GM18505 (cell line): ENCODE results near the gene ASCC3.
"Not testable (repeated sequence)": the region's sequence is repeated elsewhere in the genome, so short reads cannot be mapped to it uniquely, and the experiment has no call there.

Experiments
- ATAC-seq: cut with Tn5 transposase; IDR thresholded peaks from one replicate; pipeline ENCODE4 v1.9.1; 2021; ENCODE audit not compliant: unreplicated experiment
- POLR2A ChIP-seq: IDR thresholded peaks from 4 replicates; pipeline ENCODE4 v1.6.1; 2011; ENCODE audit warnings: borderline replicate concordance; ENCODE audit not compliant: insufficient read depth, insufficient read length; ENCODE audit errors: extremely low read depth

The ASCC3 gene

DNA sequence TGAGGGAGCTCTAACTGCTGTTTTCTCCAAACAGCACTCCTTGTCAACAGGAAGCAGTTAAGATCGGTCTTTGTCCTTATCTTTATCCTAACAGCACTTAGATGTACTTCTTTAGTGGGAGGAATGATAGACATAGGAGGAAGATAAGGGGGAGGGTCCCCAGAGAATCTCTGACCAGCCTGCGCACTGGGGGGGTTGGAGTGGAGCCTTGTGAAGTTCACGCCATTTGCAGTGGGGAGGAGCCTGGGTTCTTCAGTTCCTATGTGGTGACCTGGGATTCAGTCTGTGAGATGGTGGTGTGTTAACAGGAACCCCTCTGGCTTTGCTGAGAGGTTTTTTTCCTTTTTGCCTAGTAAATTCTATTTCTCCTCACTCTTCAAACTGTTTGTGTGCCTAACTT lies 18.1 kb upstream of the ASCC3 start:
- TF ChIP-seq POLR2A, result no peak
- ATAC-seq, result no peak

DNA sequence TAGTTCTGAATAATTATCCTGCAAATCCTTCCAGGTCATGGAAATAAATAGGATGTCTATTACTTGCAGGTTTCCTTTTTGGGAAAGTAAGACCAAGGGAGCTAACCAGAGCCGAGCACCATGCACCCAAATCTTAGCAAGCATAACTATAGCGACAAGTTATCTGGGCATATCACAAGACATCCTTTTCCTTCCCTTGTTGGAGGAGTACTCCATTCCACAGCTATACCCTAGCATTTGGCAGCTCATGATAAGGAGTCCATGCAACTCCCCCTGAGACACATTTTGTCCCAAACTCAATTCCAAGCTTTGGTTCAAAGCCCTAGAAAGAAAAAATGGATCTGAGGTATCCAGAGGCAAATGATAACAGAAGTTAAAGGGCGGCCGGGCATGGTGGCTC lies 16.5 kb upstream of the ASCC3 start:
- TF ChIP-seq POLR2A, result no peak
- ATAC-seq, result no peak

DNA sequence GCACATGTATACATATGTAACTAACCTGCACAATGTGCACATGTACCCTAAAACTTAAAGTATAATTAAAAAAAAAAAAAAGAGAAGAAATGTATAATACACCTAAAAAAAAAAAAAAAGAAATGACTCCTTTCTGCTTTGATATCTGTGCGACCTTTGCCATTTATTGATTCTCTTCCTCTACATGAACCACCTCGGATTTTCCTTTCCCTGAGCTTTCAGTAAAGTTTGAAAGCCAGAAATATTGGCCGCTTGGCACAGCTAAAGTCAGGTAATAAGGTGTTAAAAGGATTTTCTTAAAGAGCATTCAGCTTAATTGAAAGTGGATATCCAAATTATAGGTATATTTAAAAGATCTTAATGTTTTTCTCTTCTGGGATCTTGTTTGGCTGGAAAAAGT lies 12.6 kb upstream of the ASCC3 start:
- TF ChIP-seq POLR2A, result no peak
- no peak for ATAC-seq

DNA sequence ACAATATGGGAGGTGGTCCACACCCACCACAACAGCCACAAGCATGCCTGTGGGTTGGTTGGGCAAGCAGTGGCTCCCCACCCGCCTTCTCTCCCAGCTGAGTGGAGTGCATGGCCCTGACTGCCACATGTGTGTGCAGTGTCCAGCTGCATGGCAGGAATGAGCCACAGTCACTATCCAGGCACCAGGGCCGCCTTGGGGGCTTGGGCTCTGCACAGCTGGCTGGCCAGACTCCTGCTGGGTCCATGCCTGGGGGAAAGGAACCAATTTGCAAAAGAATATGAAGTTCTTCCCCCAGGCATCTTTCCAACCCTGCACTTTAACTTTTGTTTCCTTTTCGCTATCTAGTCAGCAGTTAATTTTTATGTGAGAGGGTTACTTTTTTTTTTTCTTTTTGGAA lies 11.6 kb upstream of the ASCC3 start:
- no peak for ATAC-seq
- TF ChIP-seq POLR2A, result no peak

DNA sequence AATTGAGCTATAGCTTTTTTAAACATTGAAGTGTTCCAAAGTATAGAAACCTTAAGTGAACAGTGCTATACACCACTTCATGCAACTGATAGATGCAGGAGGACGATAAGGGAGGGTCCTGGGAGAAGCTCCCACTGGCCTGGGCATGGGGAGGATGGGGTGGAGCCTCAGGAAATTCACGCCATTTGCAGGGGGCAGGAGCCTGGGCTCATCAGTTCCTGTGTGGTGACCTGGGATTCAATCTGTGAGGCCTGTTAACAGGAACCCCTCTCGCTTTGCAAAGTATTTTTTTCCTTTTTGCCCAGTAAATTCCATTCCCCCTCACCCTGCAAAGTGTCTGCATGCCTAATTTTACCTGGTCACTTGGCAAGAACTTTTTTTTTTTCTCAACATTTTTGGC lies 11.0 kb upstream of the ASCC3 start:
- no peak for TF ChIP-seq POLR2A
- no peak for ATAC-seq

DNA sequence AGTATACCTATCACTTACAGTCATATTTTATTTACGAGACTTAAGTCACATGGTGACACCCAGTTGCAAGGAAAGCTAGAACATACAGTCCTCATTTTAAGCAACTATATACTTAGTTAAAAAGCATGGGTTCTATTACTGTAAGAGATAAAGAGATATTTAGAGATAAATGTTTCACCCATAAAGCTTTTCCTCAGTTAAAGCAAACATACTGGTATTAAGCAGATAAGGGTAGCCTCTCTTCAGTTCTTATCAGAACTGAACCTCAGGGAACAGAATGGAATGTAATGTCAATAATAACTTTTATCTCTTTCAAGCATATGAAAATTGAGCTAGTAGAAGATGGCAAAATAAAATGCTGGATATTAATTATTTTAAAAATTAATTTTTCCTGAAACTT lies 9.9 kb upstream of the ASCC3 start:
- TF ChIP-seq POLR2A, result no peak
- no peak for ATAC-seq

DNA sequence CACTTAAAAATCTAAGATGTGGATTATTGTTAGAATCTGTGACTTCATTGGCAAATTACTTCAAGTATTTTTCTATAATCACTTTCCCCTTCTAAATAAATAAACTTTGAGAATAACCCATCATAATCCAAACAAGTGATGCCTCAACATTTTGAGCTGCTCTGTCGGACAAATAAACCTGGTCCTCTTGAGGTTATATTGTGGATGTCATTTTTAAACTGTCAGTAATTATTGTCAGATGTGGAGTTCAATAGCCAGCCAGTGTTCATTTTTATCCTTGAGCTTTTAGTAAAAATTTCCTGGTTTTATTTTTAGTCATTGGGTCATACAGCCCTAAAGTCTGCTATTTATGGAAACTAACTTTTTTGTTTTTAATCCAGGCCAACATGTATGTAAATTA lies 9.5 kb upstream of the ASCC3 start:
- ATAC-seq, result not testable (repeated sequence)

DNA sequence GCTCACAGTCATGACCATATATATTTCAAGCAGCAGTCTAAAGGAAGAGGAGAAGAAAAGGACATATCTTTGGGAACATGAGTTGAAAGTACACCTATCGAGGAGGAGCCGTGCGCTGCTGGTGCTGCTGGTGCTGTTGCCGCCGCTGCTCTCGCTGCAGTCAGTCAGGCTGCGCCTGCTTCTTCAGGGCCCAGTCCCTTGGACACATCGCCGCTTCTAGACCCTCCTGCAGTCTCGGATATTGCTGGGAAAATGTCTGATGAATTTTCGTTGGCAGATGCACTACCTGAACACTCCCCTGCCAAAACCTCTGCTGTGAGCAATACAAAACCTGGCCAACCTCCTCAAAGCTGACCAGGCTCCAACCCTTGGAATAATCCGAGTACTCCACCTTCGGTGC lies 8.2 kb upstream of the ASCC3 start:
- TF ChIP-seq POLR2A, result no peak

DNA sequence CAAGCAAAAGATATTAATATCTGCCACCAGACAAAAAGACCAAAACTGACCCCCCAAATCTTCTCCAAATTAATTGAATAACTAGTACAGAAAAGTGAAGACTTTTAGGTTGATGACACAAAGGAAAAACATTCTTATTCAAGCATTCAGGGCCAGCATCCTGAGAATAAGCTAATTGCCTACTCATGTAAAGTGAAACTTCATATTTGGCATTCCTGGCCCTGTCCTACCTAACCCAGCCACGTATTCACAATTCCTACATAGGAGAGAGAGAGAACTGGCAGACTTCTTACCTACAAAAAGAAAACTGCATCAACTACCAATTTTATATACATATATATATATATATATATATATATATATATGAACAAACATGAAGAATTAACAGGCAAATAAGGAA lies 4.9 kb upstream of the ASCC3 start:
- no peak for TF ChIP-seq POLR2A
- ATAC-seq, result no peak

More for the DNA sequence above, 8.2 kb upstream of the ASCC3 start:
- no peak for ATAC-seq

DNA sequence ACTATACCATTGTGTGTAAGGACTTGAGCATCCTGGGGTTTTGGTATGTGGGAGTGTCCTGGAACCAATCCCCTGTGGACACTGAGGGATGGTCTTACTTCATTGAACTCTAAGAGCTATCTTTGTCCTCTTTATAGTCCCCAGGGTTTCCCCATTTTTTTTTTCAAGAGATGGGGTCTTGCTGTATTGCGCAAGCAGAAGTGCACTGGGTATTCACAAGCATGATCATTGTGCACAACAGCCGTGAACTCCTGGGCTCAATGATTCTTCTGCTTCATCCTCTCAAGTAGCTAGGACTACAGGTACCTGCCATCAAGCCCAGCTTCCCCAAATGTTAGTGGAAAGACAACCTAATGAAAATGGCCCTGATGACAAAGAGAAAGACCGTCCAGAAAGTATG lies 2.2 kb upstream of the ASCC3 start:
- no peak for ATAC-seq
- TF ChIP-seq POLR2A, result no peak

DNA sequence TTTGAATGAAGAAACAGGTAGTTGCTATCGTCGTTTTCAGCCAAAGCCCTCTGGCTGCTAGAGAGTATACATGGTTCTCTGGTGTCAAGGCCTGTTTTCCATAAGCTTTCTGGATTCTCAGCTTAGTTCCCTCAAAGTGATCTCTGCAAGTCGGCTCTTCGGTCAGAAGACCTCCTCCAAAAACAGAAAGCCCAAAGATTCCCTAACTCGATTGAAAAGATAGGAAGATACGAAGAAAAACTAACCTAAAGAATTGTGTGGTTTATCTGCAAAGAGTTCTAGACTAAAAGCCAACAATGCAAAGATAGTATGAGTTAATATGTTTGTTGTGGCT lies 545 bp upstream of the ASCC3 start:
- TF ChIP-seq POLR2A, result no peak
- peak; percentile 22 for ATAC-seq

DNA sequence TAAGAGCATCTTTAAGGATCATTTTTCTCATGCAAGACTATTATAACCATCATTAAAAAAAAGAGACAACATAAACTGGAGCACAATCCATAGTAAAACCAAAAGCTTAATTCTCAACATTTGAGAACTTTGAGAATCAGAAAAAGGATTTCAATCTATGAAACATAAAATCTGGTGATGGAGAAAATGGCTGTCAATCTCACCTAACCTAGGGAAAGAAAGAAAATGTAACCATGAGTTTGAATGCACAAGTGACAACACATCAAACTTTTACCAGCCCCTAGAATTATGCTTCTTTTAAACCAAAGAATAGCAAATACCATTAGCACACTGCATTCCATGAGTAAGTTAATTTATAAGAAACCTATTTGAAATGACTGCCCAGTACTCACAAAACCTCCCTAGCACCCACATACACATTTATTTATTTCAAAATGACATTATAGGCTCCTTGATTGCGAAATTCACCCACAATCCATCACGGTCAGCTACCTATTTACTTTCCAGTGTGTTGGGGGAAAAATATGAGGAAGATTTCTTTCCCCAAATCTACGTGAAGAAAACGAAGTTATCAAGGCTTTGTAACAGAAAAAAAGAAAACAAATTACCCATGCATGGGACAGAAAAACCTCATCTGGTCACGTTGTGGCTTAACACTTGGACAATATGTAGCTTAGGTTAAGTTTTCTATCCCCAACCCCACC lies 828 bp downstream of the ASCC3 start:
- TF ChIP-seq POLR2A, result no peak
- ATAC-seq, result no peak

DNA sequence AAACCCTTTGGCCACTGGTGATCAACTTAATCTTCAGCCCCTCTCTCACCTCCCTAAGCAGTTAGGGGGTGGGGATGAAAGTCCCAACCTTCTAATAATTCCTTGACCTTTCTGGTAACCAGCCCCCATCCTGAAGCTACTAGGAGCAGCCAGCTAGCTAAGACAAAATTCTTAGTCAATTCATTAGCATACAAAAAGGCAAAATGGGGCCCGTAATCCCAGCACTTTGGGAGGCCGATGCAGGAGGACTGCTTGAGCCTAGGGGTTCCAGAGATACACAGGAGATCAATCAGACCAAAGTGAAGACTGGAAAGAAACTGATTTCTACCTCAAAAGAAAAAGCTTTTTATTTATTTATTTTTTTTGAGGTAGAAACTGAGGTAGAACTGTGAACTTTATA lies 1.8 kb downstream of the ASCC3 start:
- no peak for ATAC-seq
- no peak for TF ChIP-seq POLR2A

DNA sequence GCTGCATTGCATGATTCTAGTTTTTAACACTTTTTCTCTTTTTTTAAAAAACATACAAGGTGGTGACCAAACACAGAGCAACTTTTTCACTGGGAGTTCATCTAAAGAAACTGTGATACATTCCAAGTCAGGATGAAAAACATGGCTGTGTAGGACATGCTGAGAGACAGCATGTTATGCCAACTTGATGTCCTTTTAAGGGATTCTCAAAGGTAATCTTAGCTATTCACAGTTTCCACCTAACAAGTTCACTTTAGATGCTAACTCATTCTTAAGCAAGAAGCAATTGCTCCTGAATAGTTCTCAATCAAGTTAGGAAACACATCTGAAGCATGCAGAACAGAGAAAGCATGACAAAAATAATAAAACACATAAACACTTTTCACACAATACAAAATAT lies 3.3 kb downstream of the ASCC3 start:
- TF ChIP-seq POLR2A, result no peak
- no peak for ATAC-seq

DNA sequence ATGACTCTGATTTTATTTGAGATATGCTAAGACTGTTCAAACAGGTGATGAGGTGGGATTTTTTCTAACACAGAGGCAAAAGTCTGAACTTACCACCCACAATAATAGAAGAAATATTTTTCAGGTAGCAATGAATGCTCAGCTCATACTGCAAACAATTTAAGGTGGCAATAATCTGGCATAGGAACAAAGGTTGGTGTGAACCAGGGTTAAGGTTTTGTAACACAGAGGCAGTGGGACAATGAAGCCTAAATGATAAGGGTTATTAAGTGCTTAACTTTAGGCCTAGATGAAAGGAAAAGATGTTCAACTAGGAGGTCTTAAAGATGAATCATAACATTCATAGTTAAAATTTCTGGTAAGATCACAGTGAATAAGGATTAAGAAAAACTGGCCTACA lies 4.9 kb downstream of the ASCC3 start:
- no peak for TF ChIP-seq POLR2A
- ATAC-seq, result no peak
